OCI-LY7 (cell line): ENCODE results near the gene CAPN9.

Experiments used
- CTCF ChIP-seq: fragments of 200-600 bp; sonication (generic); conservative IDR thresholded peaks from 2 replicates; pipeline ENCODE4 v1.5.1; 2014; ENCODE audit warnings: mild to moderate bottlenecking, antibody characterized with exemption, low read length, moderate library complexity, mixed read lengths
- EZH2phosphoT487 ChIP-seq: fragments of 200-600 bp; sonication (generic); IDR thresholded peaks from 2 replicates; pipeline ENCODE4 v1.6.1; 2018; ENCODE audit warnings: low read depth, borderline replicate concordance, mild to moderate bottlenecking, mixed run types, antibody characterized with exemption, low read length, moderate library complexity, mixed read lengths

- no peak for TF ChIP-seq CTCF
- no peak for TF ChIP-seq EZH2phosphoT487
These were observed at the start of gene CAPN9 for GRCh38 chr1:230747127-230747730.
